NK-92 (cell line): ENCODE results near the gene ALS2CL.

Experiments used
- DNase-seq: peaks from one replicate; lab custom pipeline; 2025; ENCODE audit not compliant: unreplicated experiment; lab: John Stamatoyannopoulos, UW

ALS2CL gene

GRCh38 chr3:46640927-46641326 lies 52.6 kb downstream of the ALS2CL start:
- no peak for DNase-seq

GRCh38 chr3:46639221-46639620 lies 54.3 kb downstream of the ALS2CL start:
- DNase-seq: no peak

DNA sequence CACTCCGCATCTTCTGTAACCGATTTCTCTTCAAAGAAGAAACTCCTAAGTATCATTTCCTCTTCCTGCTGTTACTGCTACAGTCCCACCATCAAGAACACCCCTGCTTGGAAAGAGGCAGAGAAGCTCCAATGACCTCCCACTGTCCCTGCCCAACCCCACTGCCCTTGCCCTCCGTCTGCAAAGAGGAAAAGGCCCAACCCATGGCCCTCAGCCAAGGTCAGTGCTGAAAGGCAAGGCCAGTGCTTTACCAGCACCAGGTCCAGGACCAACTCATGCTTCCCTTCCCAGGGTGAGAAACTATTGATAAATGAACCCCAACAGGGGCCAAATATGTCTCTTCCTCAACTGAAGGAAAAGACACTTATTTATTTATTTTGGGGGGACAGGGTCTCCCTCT lies 58.6 kb downstream of the ALS2CL start:
- no peak for DNase-seq

GRCh38 chr3:46632792-46633191 lies 60.7 kb downstream of the ALS2CL start:
- no peak for DNase-seq

DNA sequence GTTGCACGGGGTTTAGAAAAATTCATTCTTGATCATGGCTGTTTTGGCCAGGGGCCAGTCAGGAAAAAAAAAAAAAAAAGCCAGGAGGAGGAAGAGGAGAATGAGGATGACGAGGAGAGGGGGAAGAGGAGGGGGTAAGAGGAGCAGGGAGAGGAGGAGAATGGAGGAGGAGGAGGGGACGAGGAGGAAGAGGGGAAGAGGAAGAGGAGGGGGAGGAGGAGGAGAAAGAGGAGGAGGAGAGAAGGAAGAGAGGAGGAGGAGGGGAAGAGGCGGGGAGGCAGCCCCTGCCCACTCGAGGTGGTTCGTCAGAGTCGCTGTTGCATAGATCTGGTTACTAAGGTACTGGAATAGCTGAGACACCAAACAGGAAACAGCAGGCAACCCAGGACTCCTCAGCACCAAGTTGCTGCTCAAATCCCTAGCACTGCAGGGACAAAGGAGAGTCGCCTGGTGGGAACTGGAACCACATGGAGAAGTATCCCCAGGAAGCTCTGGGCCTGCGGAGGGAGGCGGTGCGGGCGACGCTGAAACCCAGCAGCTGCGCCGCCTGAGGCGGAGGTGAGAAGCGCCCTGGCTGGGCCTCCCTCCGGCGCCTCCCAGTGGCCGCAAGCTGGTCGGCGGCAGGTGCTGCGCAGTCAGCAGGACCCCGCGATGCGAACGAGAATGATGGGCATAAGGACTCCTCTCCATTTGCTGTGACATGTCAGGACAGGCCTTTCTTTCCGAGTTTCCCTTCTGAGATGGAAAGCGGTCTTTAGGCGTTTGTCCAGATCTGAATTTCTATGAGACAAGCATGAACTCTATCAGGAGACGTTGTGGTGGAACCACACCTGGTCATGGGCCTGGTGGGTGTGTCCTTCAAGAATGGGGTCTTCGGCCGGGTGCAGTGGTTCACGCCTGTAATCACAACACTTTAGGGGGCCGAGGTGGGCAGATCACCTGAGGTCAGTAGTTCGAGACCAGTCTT lies 63.6 kb downstream of the ALS2CL start:
- DNase-seq: no peak

- no peak for DNase-seq
Observed at GRCh38 chr3:46628901-46629369, 64.5 kb downstream of the ALS2CL start.

DNA sequence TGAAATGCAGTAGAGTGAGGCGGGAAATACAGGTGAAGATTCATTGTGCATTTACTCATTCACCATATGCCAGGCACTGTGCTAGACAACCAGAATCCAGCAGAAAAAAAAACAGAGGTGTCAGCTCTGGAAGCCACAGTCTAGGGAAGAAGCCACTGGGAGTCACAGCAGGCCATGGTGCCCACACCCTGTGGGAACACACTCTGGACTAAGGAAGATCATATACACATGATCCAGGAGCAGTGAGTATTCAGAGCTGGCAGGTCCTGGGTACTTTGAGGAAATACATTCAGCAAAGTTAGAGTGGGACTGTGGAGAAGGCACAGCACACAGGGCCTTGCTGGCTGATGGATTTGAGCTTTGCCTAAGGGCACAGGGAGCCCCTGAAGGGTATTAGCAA lies 66.4 kb downstream of the ALS2CL start:
- no peak for DNase-seq

GRCh38 chr3:46626039-46626438 lies 67.4 kb downstream of the ALS2CL start:
- DNase-seq: no peak

DNA sequence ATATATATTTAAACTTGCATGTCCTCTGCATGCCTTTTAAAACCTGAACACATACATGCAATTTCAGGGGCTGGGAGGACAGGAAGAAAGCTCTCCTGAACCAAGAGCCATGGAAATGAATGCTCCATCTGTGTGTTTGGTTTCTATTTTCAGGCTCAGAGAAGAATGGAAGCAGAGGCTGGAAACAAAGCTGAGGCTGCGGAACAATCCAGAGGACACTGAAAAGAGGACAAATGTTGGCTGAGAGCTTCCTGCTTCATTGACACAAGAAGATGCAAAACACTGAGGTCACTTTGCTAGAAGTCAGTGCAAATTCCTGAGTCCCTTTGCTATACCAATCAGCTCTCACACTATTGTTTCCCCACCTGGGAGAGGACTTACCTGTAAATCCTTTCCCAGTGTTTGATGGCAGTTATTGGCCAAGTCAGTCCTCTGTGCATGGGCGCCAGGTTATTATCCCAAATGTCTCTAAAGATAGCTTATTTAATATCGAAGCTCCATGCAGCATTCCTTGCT lies 68.4 kb downstream of the ALS2CL start:
- no peak for DNase-seq

DNA sequence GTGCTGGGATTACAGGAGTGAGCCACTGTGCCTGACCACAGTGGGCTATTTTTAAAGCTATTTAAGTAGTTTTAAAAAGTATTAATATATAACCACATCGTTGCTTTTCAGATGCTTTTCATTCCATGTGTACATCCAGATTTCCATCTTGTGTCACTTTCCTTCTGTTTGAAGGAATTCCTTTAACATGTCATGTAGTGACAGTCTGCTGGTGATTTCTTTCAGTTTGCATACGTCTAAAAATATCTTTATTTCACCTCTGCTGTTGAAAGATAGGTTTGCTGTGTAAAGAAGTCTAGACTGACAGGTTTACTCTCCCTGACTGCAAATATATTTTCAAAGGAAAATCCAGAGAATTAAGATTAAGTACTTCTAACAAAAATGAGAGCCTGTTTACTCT lies 68.9 kb downstream of the ALS2CL start:
- no peak for DNase-seq

- DNase-seq: no peak
Observed at GRCh38 chr3:46619845-46620778, 73.4 kb downstream of the ALS2CL start.
